HL-60 (cell line): ENCODE results near the gene CCDC83.

Experiments
- CTCF ChIP-seq: IDR thresholded peaks from one replicate; pipeline ENCODE4 v1.5.1; 2011; ENCODE audit warnings: low read length, control low read depth, inconsistent platforms; ENCODE audit not compliant: insufficient read depth
- GABPA ChIP-seq: IDR thresholded peaks from 2 replicates; pipeline ENCODE4 v1.6.1; 2012; ENCODE audit warnings: low read depth
- POLR2AphosphoS5 ChIP-seq: IDR thresholded peaks from 2 replicates; pipeline ENCODE4 v1.6.1; 2012; ENCODE audit warnings: low read depth
- REST ChIP-seq: IDR thresholded peaks from 2 replicates; pipeline ENCODE4 v1.6.1; 2012; ENCODE audit warnings: low read depth; ENCODE audit not compliant: insufficient replicate concordance

- TF ChIP-seq CTCF (no peak), GABPA (no peak), POLR2AphosphoS5 (no peak), REST (no peak)
Measured at GRCh38 chr11:85826116-85826855, 28.9 kb upstream of the CCDC83 start.
